ENCODE results near the gene TBCK. TPM values are rescaled to one million over a fixed set of nuclear protein-coding genes. Genes with fewer than 3 reads are reported as not detected.

TBCK gene
- total and polyA plus RNA-seq, 2 of the 8 experiments (the other 6 are each of a cell fraction or from before 2014, with no cell fraction given): 10.2 to 18.7 TPM

DNA sequence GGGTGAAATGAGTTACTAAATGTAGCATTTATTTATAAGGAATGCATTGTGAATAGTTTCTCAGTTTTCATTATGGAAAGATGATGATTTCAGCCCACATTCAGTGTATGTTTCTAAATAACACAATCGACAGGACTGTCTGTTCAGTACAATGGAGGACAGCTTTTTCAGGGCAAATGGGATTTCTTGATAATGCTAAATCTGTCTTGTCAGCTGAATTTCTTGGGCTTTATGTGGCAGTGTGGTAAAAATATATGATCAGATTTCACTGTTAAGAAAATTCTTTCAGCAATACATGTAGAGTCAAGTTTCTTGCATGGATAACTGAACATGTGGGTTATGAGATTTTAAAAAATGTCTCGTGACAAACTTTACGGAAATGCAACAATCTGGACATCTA lies 269.9 kb downstream of the TBCK start:
- 97% methylated on average over 3 of the region's 3 CpGs; no CpG with 5 or more reads in 1 of the 2 experiments for WGBS, 2 experiments (ENCODE audit: extremely low coverage in 1 of 2, insufficient coverage in 1 of 2, insufficient read length in 1 of 2, insufficient replicate concordance in 2 of 2, low coverage in 1 of 2, low lambda C conversion rate in 2 of 2, missing lambda C conversion rate in 1 of 2)
- H3K9ac ChIP-seq (replicated peaks in 1 of 4; ENCODE audit: extremely low read depth in 1 of 4, low read depth in 3 of 4, low read length in 3 of 4): no peak overlapping the region
- H4K20me1 ChIP-seq (replicated peaks in 1 of 2; ENCODE audit: control insufficient read depth in 1 of 2, insufficient read depth in 2 of 2, low read length in 2 of 2): no peaks in the 10 kb centered on the region
- H4K91ac ChIP-seq (replicated peaks; ENCODE audit: insufficient read length, low read length): no peak overlapping the region
- no peak overlapping the region for H3K4me2 ChIP-seq (ENCODE audit: insufficient read depth in 1 of 2, low read depth in 2 of 2, low read length in 2 of 2)
- H3K79me1 ChIP-seq (ENCODE audit: low read depth, low read length): no peaks in the 10 kb centered on the region
- no peak overlapping the region for H3K56ac ChIP-seq (replicated peaks; ENCODE audit: insufficient read length, low read depth, low read length)
- no peak overlapping the region for H3K4me3 ChIP-seq (ENCODE audit: extremely low read depth in 1 of 4, insufficient read depth in 2 of 4, low read depth in 3 of 4, low read length in 4 of 4)
- H2BK15ac ChIP-seq (ENCODE audit: low read length): no peak overlapping the region
- H3K36me3 ChIP-seq (ENCODE audit: control insufficient read depth in 2 of 4, insufficient read depth in 4 of 4, low read length in 3 of 4): no peaks in the 10 kb centered on the region
- no peaks in the 10 kb centered on the region for H3K4me1 ChIP-seq (replicated peaks in 1 of 4; ENCODE audit: control insufficient read depth in 3 of 4, insufficient read depth in 4 of 4, low read length in 3 of 4)
- H3K27me3 ChIP-seq (replicated peaks in 1 of 4; ENCODE audit: control insufficient read depth in 3 of 4, extremely low read depth in 1 of 4, insufficient read depth in 3 of 4, low read length in 3 of 4): no peaks in the 10 kb centered on the region
- DNase-seq (ENCODE audit: low read depth in 1 of 2, low spot score in 2 of 2) (no peak), FAIRE-seq (no peak)
- H2BK12ac ChIP-seq (ENCODE audit: low read depth, low read length): no peak overlapping the region
- no peak overlapping the region for H2BK20ac ChIP-seq (ENCODE audit: low read length)
- no peak overlapping the region for H3K14ac ChIP-seq (ENCODE audit: insufficient read length)
- CTCF ChIA-PET (ENCODE audit: partially characterized antibody): interaction anchor here (0.9 kb wide), 1 partner anchor 11 kb away, joined by 4 read pairs; no protein-coding TSS in a partner anchor
- no peak overlapping the region for H4K5ac ChIP-seq (ENCODE audit: insufficient read length, low read depth, low read length)
- H3K23me2 ChIP-seq (ENCODE audit: low read depth, low read length): no peaks in the 10 kb centered on the region
- TF ChIP-seq YY1 (IDR thresholded peaks at IDR 0.05; ENCODE audit: low read depth, low read length) (no peak), CEBPB (IDR thresholded peaks at IDR 0.05; ENCODE audit: low read depth, low read length) (no peak), MAFK (IDR thresholded peaks at IDR 0.05; ENCODE audit: low read depth, low read length) (peak; percentile 9; the same call in 1 of the 2 replicates)
- no peak overlapping the region for H4K8ac ChIP-seq (ENCODE audit: extremely low read depth, insufficient read depth, low read length)
- H3K9me3 ChIP-seq (ENCODE audit: insufficient read depth in 2 of 2, low read depth in 1 of 2, low read length in 1 of 2): no peaks in the 10 kb centered on the region
- H2AFZ ChIP-seq (ENCODE audit: low read length): no peak overlapping the region
- no peak overlapping the region for H2BK5ac ChIP-seq (ENCODE audit: low read depth, low read length)
- H2AK5ac ChIP-seq (ENCODE audit: low read depth, low read length): no peak overlapping the region
- H3K23ac ChIP-seq (ENCODE audit: insufficient read length): no peak overlapping the region
- H3K79me2 ChIP-seq (ENCODE audit: control insufficient read depth in 1 of 2, insufficient read depth in 2 of 2, low read length in 2 of 2): no peaks in the 10 kb centered on the region
- H3K4ac ChIP-seq (replicated peaks; ENCODE audit: insufficient read length, low read depth, low read length): no peak overlapping the region
- no peak overlapping the region for H2BK120ac ChIP-seq (replicated peaks; ENCODE audit: low read depth, low read length)
- no peak overlapping the region for H3K18ac ChIP-seq (ENCODE audit: extremely low read depth, low read length)
- H3K27ac ChIP-seq (ENCODE audit: low read depth, low read length): no peak overlapping the region
- POLR2A ChIA-PET (ENCODE audit: partially characterized antibody): no interaction called here
